ENCODE results near the gene BTBD19.
A peak's percentile ranks its signal among the peaks of the same experiment; 100 is the strongest.

The BTBD19 gene

GRCh38 chr1:44784094-44785028, 24.0 kb upstream of the BTBD19 start:
- Histone ChIP-seq H3K27me3 (ENCODE audit: insufficient read depth, insufficient read length) (peaks cover 27% of the 10 kb centered on the region), H3K9me3 (ENCODE audit: insufficient read depth, low read length) (no peaks in the 10 kb centered on the region), H3K4me1 (ENCODE audit: insufficient read depth, insufficient read length) (peaks cover 20% of the 10 kb centered on the region), H3K9ac (ENCODE audit: insufficient read length, low read depth) (peak overlapping the region; percentile 92), H3K4me3 (ENCODE audit: insufficient read length, low read depth) (peak overlapping the region; percentile 53), H3K36me3 (ENCODE audit: insufficient read depth, insufficient read length, low read length) (peaks cover 27% of the 10 kb centered on the region)
- TF ChIP-seq YY1 (IDR thresholded peaks at IDR 0.05; ENCODE audit: insufficient read depth, insufficient read length) (no peak), ZNF274 (IDR thresholded peaks at IDR 0.05; ENCODE audit: low read depth, low read length) (no peak), SUZ12 (IDR thresholded peaks at IDR 0.05; ENCODE audit: extremely low read depth, insufficient read depth, insufficient read length) (no peak)
- no peak for DNase-seq (ENCODE audit: low read depth, low spot score)

- DNase-seq (ENCODE audit: low read depth, low spot score) = no peak
- Histone ChIP-seq H3K4me1 (ENCODE audit: insufficient read depth, insufficient read length) (peaks cover 20% of the 10 kb centered on the region), H3K9ac (ENCODE audit: insufficient read length, low read depth) (peak overlapping the region; percentile 92), H3K36me3 (ENCODE audit: insufficient read depth, insufficient read length, low read length) (peaks cover 21% of the 10 kb centered on the region), H3K27me3 (ENCODE audit: insufficient read depth, insufficient read length) (peaks cover 27% of the 10 kb centered on the region), H3K9me3 (ENCODE audit: insufficient read depth, low read length) (no peaks in the 10 kb centered on the region), H3K4me3 (ENCODE audit: insufficient read length, low read depth) (no peak overlapping the region)
- TF ChIP-seq SUZ12 (IDR thresholded peaks at IDR 0.05; ENCODE audit: extremely low read depth, insufficient read depth, insufficient read length) (no peak), ZNF274 (IDR thresholded peaks at IDR 0.05; ENCODE audit: low read depth, low read length) (no peak), YY1 (IDR thresholded peaks at IDR 0.05; ENCODE audit: insufficient read depth, insufficient read length) (no peak)
Observed at GRCh38 chr1:44785029-44785380, 23.3 kb upstream of the BTBD19 start.

GRCh38 chr1:44785501-44786137, 22.7 kb upstream of the BTBD19 start:
- Histone ChIP-seq H3K9ac (ENCODE audit: insufficient read length, low read depth) (peak overlapping the region; percentile 83), H3K4me1 (ENCODE audit: insufficient read depth, insufficient read length) (peaks cover 20% of the 10 kb centered on the region), H3K9me3 (ENCODE audit: insufficient read depth, low read length) (no peaks in the 10 kb centered on the region), H3K27me3 (ENCODE audit: insufficient read depth, insufficient read length) (peaks cover 27% of the 10 kb centered on the region), H3K36me3 (ENCODE audit: insufficient read depth, insufficient read length, low read length) (peaks cover 15% of the 10 kb centered on the region), H3K4me3 (ENCODE audit: insufficient read length, low read depth) (peak overlapping the region; percentile 48)
- TF ChIP-seq ZNF274 (IDR thresholded peaks at IDR 0.05; ENCODE audit: low read depth, low read length) (no peak), SUZ12 (IDR thresholded peaks at IDR 0.05; ENCODE audit: extremely low read depth, insufficient read depth, insufficient read length) (no peak), YY1 (IDR thresholded peaks at IDR 0.05; ENCODE audit: insufficient read depth, insufficient read length) (no peak)
- DNase-seq (ENCODE audit: low read depth, low spot score) = no peak

GRCh38 chr1:44786138-44786840, 22.0 kb upstream of the BTBD19 start:
- TF ChIP-seq SUZ12 (IDR thresholded peaks at IDR 0.05; ENCODE audit: extremely low read depth, insufficient read depth, insufficient read length) = no peak
- TF ChIP-seq YY1 (IDR thresholded peaks at IDR 0.05; ENCODE audit: insufficient read depth, insufficient read length) = no peak
- Histone ChIP-seq H3K9ac (ENCODE audit: insufficient read length, low read depth) (peak overlapping the region; percentile 83), H3K4me3 (ENCODE audit: insufficient read length, low read depth) (peak overlapping the region; percentile 48), H3K36me3 (ENCODE audit: insufficient read depth, insufficient read length, low read length) (peaks cover 8% of the 10 kb centered on the region), H3K9me3 (ENCODE audit: insufficient read depth, low read length) (no peaks in the 10 kb centered on the region), H3K27me3 (ENCODE audit: insufficient read depth, insufficient read length) (peaks cover 27% of the 10 kb centered on the region), H3K4me1 (ENCODE audit: insufficient read depth, insufficient read length) (peaks cover 23% of the 10 kb centered on the region)
- peak; percentile 83 for DNase-seq (ENCODE audit: low read depth, low spot score)

GRCh38 chr1:44786841-44787426, 21.4 kb upstream of the BTBD19 start:
- Histone ChIP-seq H3K36me3 (ENCODE audit: insufficient read depth, insufficient read length, low read length) (peaks cover 3% of the 10 kb centered on the region), H3K9ac (ENCODE audit: insufficient read length, low read depth) (peak overlapping the region; percentile 83), H3K9me3 (ENCODE audit: insufficient read depth, low read length) (no peaks in the 10 kb centered on the region), H3K27me3 (ENCODE audit: insufficient read depth, insufficient read length) (peaks cover 27% of the 10 kb centered on the region), H3K4me1 (ENCODE audit: insufficient read depth, insufficient read length) (peaks cover 26% of the 10 kb centered on the region), H3K4me3 (ENCODE audit: insufficient read length, low read depth) (peak overlapping the region; percentile 48)
- no peak for TF ChIP-seq SUZ12 (IDR thresholded peaks at IDR 0.05; ENCODE audit: extremely low read depth, insufficient read depth, insufficient read length)
- TF ChIP-seq ZNF274 (IDR thresholded peaks at IDR 0.05; ENCODE audit: low read depth, low read length) = no peak
- TF ChIP-seq YY1 (IDR thresholded peaks at IDR 0.05; ENCODE audit: insufficient read depth, insufficient read length) = no peak
- no peak for DNase-seq (ENCODE audit: low read depth, low spot score)

- H3K9ac ChIP-seq (ENCODE audit: insufficient read length, low read depth) = no peak overlapping the region
- no peak overlapping the region for H3K4me3 ChIP-seq (ENCODE audit: insufficient read length, low read depth)
- DNase-seq (ENCODE audit: low read depth, low spot score) = no peak
- no peaks in the 10 kb centered on the region for H3K36me3 ChIP-seq (ENCODE audit: insufficient read depth, insufficient read length, low read length)
- H3K9me3 ChIP-seq (ENCODE audit: insufficient read depth, low read length) = no peaks in the 10 kb centered on the region
- H3K4me1 ChIP-seq (ENCODE audit: insufficient read depth, insufficient read length) = peaks cover 26% of the 10 kb centered on the region
- TF ChIP-seq SUZ12 (IDR thresholded peaks at IDR 0.05; ENCODE audit: extremely low read depth, insufficient read depth, insufficient read length) (no peak), YY1 (IDR thresholded peaks at IDR 0.05; ENCODE audit: insufficient read depth, insufficient read length) (no peak), ZNF274 (IDR thresholded peaks at IDR 0.05; ENCODE audit: low read depth, low read length) (no peak)
- peaks cover 27% of the 10 kb centered on the region for H3K27me3 ChIP-seq (ENCODE audit: insufficient read depth, insufficient read length)
Observed at GRCh38 chr1:44787506-44787905, 20.8 kb upstream of the BTBD19 start.
